ENCODE results near the gene NFKBIA. TPM values are rescaled to one million over a fixed set of nuclear protein-coding genes. Genes with fewer than 3 reads are reported as not detected.
A peak's percentile ranks its signal among the peaks of the same experiment; 100 is the strongest.

The NFKBIA gene
- polyA plus RNA-seq, 2 of the 4 experiments (the other 2 are of a cell fraction), result 65.0 to 115 TPM

GRCh38 chr14:35430459-35431199 is 26.1 kb upstream of the NFKBIA start:
- no peak for ATAC-seq
- H3K4me3 ChIP-seq, result no peak overlapping the region
- no peak overlapping the region for H3K27ac ChIP-seq
- TF ChIP-seq CHD2 (IDR thresholded peaks at IDR 0.05; ENCODE audit: low read length, partially characterized antibody), result no peak
- H3K9me3 ChIP-seq, result no peaks in the 10 kb centered on the region
- ChIA-PET CTCF (interaction anchor here (0.6 kb wide), 2 partner anchors 15 to 422 kb away, joined by 3 read pairs; no protein-coding TSS in a partner anchor), POLR2A (no interaction called here)
- peaks cover 8% of the 10 kb centered on the region; the same call in 2 of the 3 replicates for H3K4me1 ChIP-seq
- 60% methylated on average over 13 of the region's 13 CpGs for WGBS (ENCODE audit: missing lambda C conversion rate)
- 0 out of 3 replicates have a peak overlapping the region, but pooled peaks have one; percentile 28 for H3K4me2 ChIP-seq
- no peak for DNase-seq (ENCODE audit: low read depth in 1 of 2, low spot score in 1 of 2)
- no peak for FAIRE-seq

GRCh38 chr14:35429951-35430350 is 25.4 kb upstream of the NFKBIA start:
- H3K4me3 ChIP-seq, result no peak overlapping the region
- peaks cover 2% of the 10 kb centered on the region; the same call in 1 of the 3 replicates for H3K4me1 ChIP-seq
- DNase-seq (ENCODE audit: low read depth in 1 of 2, low spot score in 1 of 2) (no peak), ATAC-seq (no peak), FAIRE-seq (peak; percentile 32)
- WGBS (ENCODE audit: missing lambda C conversion rate), result 42% methylated on average over 4 of the region's 4 CpGs
- H3K9me3 ChIP-seq, result no peaks in the 10 kb centered on the region
- H3K4me2 ChIP-seq, result no peak overlapping the region
- no peak overlapping the region for H3K27ac ChIP-seq
- POLR2A ChIA-PET, result no interaction called here
- CTCF ChIA-PET, result no interaction called here
- TF ChIP-seq JUNB (IDR thresholded peaks at IDR 0.05) (no peak), FOSL2 (IDR thresholded peaks at IDR 0.05) (no peak), FOSL2 (CRISPR knock-in tag; IDR thresholded peaks at IDR 0.05) (no peak), MAFK (IDR thresholded peaks at IDR 0.05; ENCODE audit: partially characterized antibody) (peak; percentile 25), HOXB5 (CRISPR knock-in tag; IDR thresholded peaks at IDR 0.05) (no peak)

- Histone ChIP-seq H3K4me1 (0 out of 3 replicates have a peak, but pooled peaks cover 10% of the 10 kb centered on the region), H3K4me2 (no peak overlapping the region), H3K27ac (no peak overlapping the region), H3K9me3 (peaks cover 9% of the 10 kb centered on the region; the same call in 2 of the 3 replicates), H3K4me3 (no peak overlapping the region)
- WGBS (ENCODE audit: missing lambda C conversion rate), result 38% methylated on average over 2 of the region's 2 CpGs
- DNase-seq (ENCODE audit: low read depth in 1 of 2, low spot score in 1 of 2), result no peak
- CTCF ChIA-PET, result interaction anchor here (0.7 to 1.9 kb wide), 2 partner anchors 13 to 276 kb away, joined by 3 to 7 read pairs; no protein-coding TSS in a partner anchor
- POLR2A ChIA-PET, result no interaction called here
- ATAC-seq, result no peak
- no peak for FAIRE-seq
- no peak for TF ChIP-seq ZSCAN20 (CRISPR knock-in tag; IDR thresholded peaks at IDR 0.05)
Observed at GRCh38 chr14:35425850-35426249, 21.3 kb upstream of the NFKBIA start.

- Histone ChIP-seq H3K4me3 (no peak overlapping the region), H3K4me2 (no peak overlapping the region), H3K4me1 (peaks cover 27% of the 10 kb centered on the region), H3K27ac (no peak overlapping the region), H3K9me3 (peaks cover 9% of the 10 kb centered on the region; the same call in 2 of the 3 replicates)
- ATAC-seq (no peak), FAIRE-seq (no peak), DNase-seq (ENCODE audit: low read depth in 1 of 2, low spot score in 1 of 2) (no peak)
- TF ChIP-seq CHD2 (IDR thresholded peaks at IDR 0.05; ENCODE audit: low read length, partially characterized antibody) (no peak), RFX5 (IDR thresholded peaks at IDR 0.05) (no peak), GATA3 (IDR thresholded peaks at IDR 0.05; ENCODE audit: borderline replicate concordance) (no peak), NPAS2 (CRISPR knock-in tag; IDR thresholded peaks at IDR 0.05; ENCODE audit: borderline replicate concordance) (no peak), RNF2 (IDR thresholded peaks at IDR 0.05; ENCODE audit: borderline replicate concordance, low read depth) (no peak)
- CTCF ChIA-PET, result interaction anchor here (0.6 to 1.7 kb wide), 5 partner anchors 11 to 204 kb away, joined by 3 to 5 read pairs (median 3); no protein-coding TSS in a partner anchor
- POLR2A ChIA-PET, result no interaction called here
Observed at GRCh38 chr14:35423621-35424020, 19.1 kb upstream of the NFKBIA start.

GRCh38 chr14:35420036-35420811 is 15.7 kb upstream of the NFKBIA start:
- FAIRE-seq, result no peak
- CTCF ChIA-PET, result interaction anchor here (0.8 to 4.4 kb wide), 8 partner anchors 10 to 697 kb away, joined by 3 to 41 read pairs (median 4); no protein-coding TSS in a partner anchor
- Histone ChIP-seq H3K4me3 (no peak overlapping the region), H3K4me1 (peaks cover 41% of the 10 kb centered on the region), H3K4me2 (peak overlapping the region; percentile 52), H3K27ac (peak overlapping the region; percentile 49 to 69; a peak in 5 of 6 replicates), H3K9me3 (peaks cover 9% of the 10 kb centered on the region; the same call in 2 of the 3 replicates)
- DNase-seq (ENCODE audit: low read depth in 1 of 2, low spot score in 1 of 2), result no peak
- 59% methylated on average over 7 of the region's 7 CpGs for WGBS (ENCODE audit: missing lambda C conversion rate)
- ATAC-seq, result peak; percentile 20 to 46; a peak in 4 of 6 replicates
- no peak for TF ChIP-seq NR3C1 (IDR thresholded peaks at IDR 0.05)
- no peak for TF ChIP-seq RNF2 (IDR thresholded peaks at IDR 0.05; ENCODE audit: borderline replicate concordance, low read depth)
- no peak for TF ChIP-seq CTCF (IDR thresholded peaks at IDR 0.05)
- TF ChIP-seq ZNF302 (CRISPR knock-in tag; IDR thresholded peaks at IDR 0.05), result no peak
- no peak for TF ChIP-seq ZC3H11A (IDR thresholded peaks at IDR 0.05)
- no peak for TF ChIP-seq SREBF2 (IDR thresholded peaks at IDR 0.05)
- no peak for TF ChIP-seq HDAC2 (IDR thresholded peaks at IDR 0.05)
- TF ChIP-seq RAD21 (conservative IDR thresholded peaks at IDR 0.05 in 1 of 2, IDR thresholded peaks at IDR 0.05 in 1 of 2), result no peak
- no peak for TF ChIP-seq RCOR1 (IDR thresholded peaks at IDR 0.05; ENCODE audit: low read depth, low read length)
- POLR2A ChIA-PET, result interaction anchor here (0.6 kb wide), 1 partner anchor 16 kb away, joined by 3 read pairs; the partner anchor contains the start of gene NFKBIA

Data from A549 (cell line).